HEK293 (cell line): ENCODE measurements around the gene DRC3.

Source experiments
- CTCF ChIA-PET: fragments of 350-600 bp; formaldehyde crosslinking; extraction: SDS; loops from one replicate; lab custom pipeline; 2021; ENCODE audit warnings: antibody characterized with exemption; lab: Yijun Ruan, JAX
- POLR2A ChIA-PET: fragments of 300-600 bp; formaldehyde crosslinking; extraction: SDS; loops from one replicate; lab custom pipeline; 2020; ENCODE audit warnings: antibody characterized with exemption, inconsistent platforms; lab: Yijun Ruan, JAX
- H3K27ac ChIP-seq: fragments of 200-500 bp; sonication (Bioruptor generic); 2 replicates; pipeline ENCODE4 v1.5.1; 2014; ENCODE audit warnings: low read depth, low read length, control low read depth, inconsistent platforms; ENCODE audit errors: extremely low read depth
- H3K36me3 ChIP-seq, 2 experiments: fragments of 200-500 bp in 1 of 2; sonication (Bioruptor generic) in 1 of 2; 1 replicate in 1 of 2; 2 replicates in 1 of 2; pipeline ENCODE4 v1.5.1; 2014 to 2017; ENCODE audit warnings: inconsistent platforms in 2 of 2, low read length in 2 of 2; ENCODE audit not compliant: control insufficient read depth in 2 of 2, insufficient read depth in 1 of 2
- H3K4me1 ChIP-seq: fragments of 200-500 bp; sonication (Bioruptor generic); 2 replicates; pipeline ENCODE4 v1.5.1; 2014; ENCODE audit warnings: mild to moderate bottlenecking, low read length, inconsistent platforms; ENCODE audit not compliant: control insufficient read depth, insufficient read depth
- H3K4me3 ChIP-seq: 2 replicates; pipeline ENCODE4 v1.5.1; 2011; ENCODE audit warnings: low read depth, mild to moderate bottlenecking, control low read depth, low read length, moderate library complexity
- H3K9me3 ChIP-seq: fragments of 200-500 bp; sonication (Bioruptor generic); 2 replicates; pipeline ENCODE4 v1.5.1; 2014; ENCODE audit warnings: low read depth, low read length, inconsistent platforms; ENCODE audit not compliant: control insufficient read depth, insufficient read depth
- FEZF1 ChIP-seq: fragments of 450-650 bp; formaldehyde crosslinking; IDR thresholded peaks from 2 replicates; pipeline ENCODE4 v1.5.1; 2016; ENCODE audit warnings: missing biosample characterization, missing genetic modification characterization
- PRDM1 ChIP-seq: fragments of 450-650 bp; formaldehyde crosslinking; IDR thresholded peaks from 2 replicates; pipeline ENCODE4; 2016; ENCODE audit warnings: missing biosample characterization, missing genetic modification characterization
- ZBTB21 ChIP-seq: fragments of 450-650 bp; formaldehyde crosslinking; IDR thresholded peaks from 2 replicates; pipeline ENCODE4 v1.5.1; 2017; ENCODE audit warnings: missing biosample characterization, missing genetic modification characterization
- ZFP69B ChIP-seq: fragments of 450-650 bp; formaldehyde crosslinking; IDR thresholded peaks from 2 replicates; pipeline ENCODE4 v1.5.1; 2016; ENCODE audit warnings: missing biosample characterization, missing genetic modification characterization
- ZNF140 ChIP-seq: fragments of 450-650 bp; formaldehyde crosslinking; IDR thresholded peaks from 2 replicates; pipeline ENCODE4 v1.5.1; 2016; ENCODE audit warnings: missing biosample characterization, missing genetic modification characterization
- ZNF175 ChIP-seq: fragments of 450-650 bp; formaldehyde crosslinking; IDR thresholded peaks from 2 replicates; pipeline ENCODE4 v1.5.1; 2016; ENCODE audit warnings: missing biosample characterization, missing genetic modification characterization
- ZNF2 ChIP-seq: fragments of 450-650 bp; formaldehyde crosslinking; IDR thresholded peaks from 2 replicates; pipeline ENCODE4 v1.5.1; 2016; ENCODE audit warnings: missing biosample characterization, missing genetic modification characterization
- ZNF324 ChIP-seq: fragments of 450-650 bp; formaldehyde crosslinking; IDR thresholded peaks from 2 replicates; pipeline ENCODE4 v1.5.1; 2016; ENCODE audit warnings: missing biosample characterization, missing genetic modification characterization
- ZNF394 ChIP-seq: fragments of 450-650 bp; formaldehyde crosslinking; IDR thresholded peaks from 2 replicates; pipeline ENCODE4 v1.5.1; 2016; ENCODE audit warnings: missing biosample characterization, missing genetic modification characterization, mild to moderate bottlenecking, moderate library complexity, borderline replicate concordance
- ZNF530 ChIP-seq: fragments of 450-650 bp; formaldehyde crosslinking; IDR thresholded peaks from 2 replicates; pipeline ENCODE4 v1.5.1; 2016; ENCODE audit warnings: low read depth, missing biosample characterization, missing genetic modification characterization
- ZNF558 ChIP-seq: fragments of 450-650 bp; formaldehyde crosslinking; IDR thresholded peaks from 2 replicates; pipeline ENCODE4 v1.5.1; 2016; ENCODE audit warnings: missing biosample characterization, missing genetic modification characterization
- ZNF560 ChIP-seq: fragments of 450-650 bp; formaldehyde crosslinking; IDR thresholded peaks from 2 replicates; pipeline ENCODE4 v1.5.1; 2017; ENCODE audit warnings: missing biosample characterization, missing genetic modification characterization, borderline replicate concordance
- ZNF747 ChIP-seq: fragments of 450-650 bp; formaldehyde crosslinking; IDR thresholded peaks from 2 replicates; pipeline ENCODE4 v1.5.1; 2016; ENCODE audit warnings: missing biosample characterization, missing genetic modification characterization
- ZNF791 ChIP-seq: fragments of 450-650 bp; formaldehyde crosslinking; IDR thresholded peaks from 2 replicates; pipeline ENCODE4 v1.5.1; 2016; ENCODE audit warnings: missing biosample characterization, missing genetic modification characterization
- TF ChIP-seq, protein P1 (sequence below): fragments of 450-650 bp; formaldehyde crosslinking; IDR thresholded peaks from 2 replicates; pipeline ENCODE4 v1.5.1; 2016; ENCODE audit warnings: missing biosample characterization, missing genetic modification characterization
- TF ChIP-seq, protein P2 (sequence below): fragments of 450-650 bp; formaldehyde crosslinking; IDR thresholded peaks from 2 replicates; pipeline ENCODE4 v1.5.1; 2016; ENCODE audit warnings: missing biosample characterization, missing genetic modification characterization, borderline replicate concordance

The DRC3 gene

DNA sequence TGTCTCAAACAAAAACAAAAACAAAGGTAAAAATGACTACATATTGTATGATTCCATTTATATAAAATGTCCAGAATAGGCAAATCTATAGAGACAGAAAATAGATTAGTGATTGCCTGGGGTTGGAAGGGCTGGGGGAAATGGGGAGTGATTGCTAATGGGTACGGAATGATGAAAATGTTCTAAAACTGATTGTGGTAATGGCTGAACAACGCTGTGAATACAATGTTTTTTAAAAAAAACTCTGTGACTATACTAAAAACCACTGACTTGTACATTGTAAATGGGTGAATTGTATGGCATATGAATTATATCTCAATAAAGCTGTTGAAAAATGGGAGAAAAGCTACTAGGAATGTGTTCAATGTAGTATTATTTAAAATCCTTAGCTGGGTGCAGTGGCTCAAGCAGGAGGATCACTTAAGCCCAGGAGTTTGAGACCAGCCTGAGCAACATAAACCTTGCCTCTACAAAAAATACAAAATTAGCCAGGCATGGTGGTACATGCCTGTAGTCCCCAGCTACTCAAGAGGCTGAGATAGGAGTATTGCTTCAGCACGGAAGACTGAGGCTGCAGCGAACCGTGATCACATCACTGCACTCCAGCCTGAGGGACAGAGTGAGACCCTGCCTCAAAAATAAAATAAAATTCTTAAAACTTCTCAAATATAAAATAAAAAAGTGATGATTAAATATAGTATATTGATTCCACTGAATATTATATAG is 48.4 kb upstream of the DRC3 start (continued):
- no peak for TF ChIP-seq ZNF747

DNA sequence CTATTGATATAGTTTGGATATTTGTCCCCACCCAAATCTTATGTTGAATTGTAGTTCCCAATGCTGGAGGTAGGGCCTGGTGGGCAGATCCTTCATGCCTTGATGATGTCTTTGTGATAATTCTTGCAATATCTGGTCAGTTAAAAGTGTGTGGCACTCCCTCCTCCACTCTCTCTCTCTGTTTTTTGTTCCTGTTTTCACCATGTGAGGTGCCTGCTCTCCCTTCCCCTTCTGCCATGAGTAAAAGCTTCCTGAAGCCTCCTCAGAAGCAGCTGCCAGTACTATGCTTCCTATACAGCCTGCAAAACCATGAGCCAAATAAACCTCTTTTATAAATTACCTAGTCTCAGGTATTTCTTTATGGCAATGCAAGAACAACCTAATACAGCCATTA is 47.8 kb upstream of the DRC3 start:
- no peak overlapping the region for H3K4me3 ChIP-seq
- POLR2A ChIA-PET: interaction anchor here (0.6 to 2.9 kb wide), 2 partner anchors 47 to 89 kb away, joined by 5 to 17 read pairs; partner anchors contain the start of genes DRC3 and TOM1L2
- peaks cover 25% of the 10 kb centered on the region for H3K4me1 ChIP-seq
- CTCF ChIA-PET: interaction anchor here (0.6 to 2.3 kb wide), 7 partner anchors 10 to 570 kb away, joined by 3 to 10 read pairs (median 3); no protein-coding TSS in a partner anchor
- no peaks in the 10 kb centered on the region for H3K36me3 ChIP-seq
- H3K27ac ChIP-seq: no peak overlapping the region
- no peak for TF ChIP-seq ZNF560
- no peak for TF ChIP-seq ZFP69B
- TF ChIP-seq PRDM1 (tag by site-specific recombination): 0 out of 2 replicates have a peak, but pooled peaks have one; percentile 16
- no peak for TF ChIP-seq ZNF2
- TF ChIP-seq ZNF530 (tag by site-specific recombination): no peak
- no peaks in the 10 kb centered on the region for H3K9me3 ChIP-seq

- no peak overlapping the region for H3K4me3 ChIP-seq
- POLR2A ChIA-PET: interaction anchor here (1.6 to 2.9 kb wide), 2 partner anchors 12 to 46 kb away, joined by 4 to 17 read pairs; partner anchors contain the start of genes DRC3 and TOM1L2
- H3K27ac ChIP-seq: no peak overlapping the region
- CTCF ChIA-PET: interaction anchor here (1.5 to 2.3 kb wide), 2 partner anchors 9 to 35 kb away, joined by 5 to 10 read pairs; no protein-coding TSS in a partner anchor
- H3K4me1 ChIP-seq: peaks cover 22% of the 10 kb centered on the region
- H3K36me3 ChIP-seq: no peaks in the 10 kb centered on the region
- TF ChIP-seq ZBTB21: no peak
- TF ChIP-seq, protein P1, sequence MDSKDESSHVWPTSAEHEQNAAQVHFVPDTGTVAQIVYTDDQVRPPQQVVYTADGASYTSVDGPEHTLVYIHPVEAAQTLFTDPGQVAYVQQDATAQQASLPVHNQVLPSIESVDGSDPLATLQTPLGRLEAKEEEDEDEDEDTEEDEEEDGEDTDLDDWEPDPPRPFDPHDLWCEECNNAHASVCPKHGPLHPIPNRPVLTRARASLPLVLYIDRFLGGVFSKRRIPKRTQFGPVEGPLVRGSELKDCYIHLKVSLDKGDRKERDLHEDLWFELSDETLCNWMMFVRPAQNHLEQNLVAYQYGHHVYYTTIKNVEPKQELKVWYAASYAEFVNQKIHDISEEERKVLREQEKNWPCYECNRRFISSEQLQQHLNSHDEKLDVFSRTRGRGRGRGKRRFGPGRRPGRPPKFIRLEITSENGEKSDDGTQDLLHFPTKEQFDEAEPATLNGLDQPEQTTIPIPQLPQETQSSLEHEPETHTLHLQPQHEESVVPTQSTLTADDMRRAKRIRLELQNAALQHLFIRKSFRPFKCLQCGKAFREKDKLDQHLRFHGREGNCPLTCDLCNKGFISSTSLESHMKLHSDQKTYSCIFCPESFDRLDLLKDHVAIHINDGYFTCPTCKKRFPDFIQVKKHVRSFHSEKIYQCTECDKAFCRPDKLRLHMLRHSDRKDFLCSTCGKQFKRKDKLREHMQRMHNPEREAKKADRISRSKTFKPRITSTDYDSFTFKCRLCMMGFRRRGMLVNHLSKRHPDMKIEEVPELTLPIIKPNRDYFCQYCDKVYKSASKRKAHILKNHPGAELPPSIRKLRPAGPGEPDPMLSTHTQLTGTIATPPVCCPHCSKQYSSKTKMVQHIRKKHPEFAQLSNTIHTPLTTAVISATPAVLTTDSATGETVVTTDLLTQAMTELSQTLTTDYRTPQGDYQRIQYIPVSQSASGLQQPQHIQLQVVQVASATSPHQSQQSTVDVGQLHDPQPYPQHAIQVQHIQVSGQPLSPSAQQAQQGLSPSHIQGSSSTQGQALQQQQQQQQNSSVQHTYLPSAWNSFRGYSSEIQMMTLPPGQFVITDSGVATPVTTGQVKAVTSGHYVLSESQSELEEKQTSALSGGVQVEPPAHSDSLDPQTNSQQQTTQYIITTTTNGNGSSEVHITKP (tag by site-specific recombination): peak; percentile 95
- no peaks in the 10 kb centered on the region for H3K9me3 ChIP-seq
These were observed 46.6 kb upstream of the DRC3 start for GRCh38 chr17:17926036-17926435.

DNA sequence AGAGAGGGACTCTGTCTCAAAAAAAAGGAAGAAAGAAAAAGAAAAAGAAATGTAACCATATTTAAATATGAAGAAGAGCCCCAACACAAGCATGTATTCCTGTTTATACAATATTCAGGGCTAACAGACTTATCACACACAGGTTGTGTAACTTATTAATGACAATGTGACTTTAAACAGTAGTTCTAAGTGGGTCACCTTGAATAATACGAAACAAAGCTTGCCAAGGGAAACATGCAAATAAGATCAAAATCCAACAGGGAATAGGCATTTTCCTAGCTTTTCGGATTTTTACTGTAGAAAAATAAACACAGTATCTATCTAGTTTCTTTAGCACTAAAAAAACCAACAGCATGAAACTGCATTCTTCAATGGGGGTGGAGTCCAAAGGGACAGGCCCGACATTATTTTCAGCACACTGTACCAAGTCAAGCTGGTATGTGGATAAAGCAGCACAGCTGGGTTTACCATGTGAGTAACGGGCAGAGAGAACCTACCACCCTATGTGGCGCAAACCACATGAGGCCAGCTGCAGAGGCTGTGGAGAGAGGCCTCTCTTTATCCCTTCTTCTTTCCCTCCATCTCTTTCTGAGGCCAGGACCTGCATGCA is 45.7 kb upstream of the DRC3 start:
- TF ChIP-seq ZNF324 (tag by site-specific recombination) (no peak), ZNF791 (no peak), ZNF394 (tag by site-specific recombination) (no peak), FEZF1 (tag by site-specific recombination) (no peak), ZNF175 (tag by site-specific recombination) (no peak), ZNF140 (tag by site-specific recombination) (no peak), ZNF558 (no peak)
- TF ChIP-seq, protein P2, sequence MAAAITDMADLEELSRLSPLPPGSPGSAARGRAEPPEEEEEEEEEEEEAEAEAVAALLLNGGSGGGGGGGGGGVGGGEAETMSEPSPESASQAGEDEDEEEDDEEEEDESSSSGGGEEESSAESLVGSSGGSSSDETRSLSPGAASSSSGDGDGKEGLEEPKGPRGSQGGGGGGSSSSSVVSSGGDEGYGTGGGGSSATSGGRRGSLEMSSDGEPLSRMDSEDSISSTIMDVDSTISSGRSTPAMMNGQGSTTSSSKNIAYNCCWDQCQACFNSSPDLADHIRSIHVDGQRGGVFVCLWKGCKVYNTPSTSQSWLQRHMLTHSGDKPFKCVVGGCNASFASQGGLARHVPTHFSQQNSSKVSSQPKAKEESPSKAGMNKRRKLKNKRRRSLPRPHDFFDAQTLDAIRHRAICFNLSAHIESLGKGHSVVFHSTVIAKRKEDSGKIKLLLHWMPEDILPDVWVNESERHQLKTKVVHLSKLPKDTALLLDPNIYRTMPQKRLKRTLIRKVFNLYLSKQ (tag by site-specific recombination): no peak
- TF ChIP-seq, all 188 proteins: peak for 0
- Histone ChIP-seq H3K27ac (no peak overlapping the region), H3K4me3 (no peak overlapping the region), H3K4me1 (peaks cover 13% of the 10 kb centered on the region), H3K36me3 (no peaks in the 10 kb centered on the region), H3K9me3 (no peaks in the 10 kb centered on the region)
- ChIA-PET CTCF (interaction anchor here (0.6 to 2.0 kb wide), 5 partner anchors 8 to 358 kb away, joined by 3 to 16 read pairs (median 3); no protein-coding TSS in a partner anchor), POLR2A (interaction anchor here (1.3 to 2.9 kb wide), 4 partner anchors 13 to 45 kb away, joined by 3 to 17 read pairs (median 4); partner anchors contain the start of genes DRC3 and TOM1L2)
